ENCODE measurements around the gene PDK1.

The PDK1 gene

GRCh38 chr2:172655091-172655837 is 99.4 kb downstream of the PDK1 start:
- no peak for DNase-seq

- no peak for DNase-seq
These were observed 100.1 kb downstream of the PDK1 start for GRCh38 chr2:172655838-172656573.

Measured in NCI-H1417 (cell line).